Head of caudate nucleus (tissue), 42 donors: ENCODE measurements around the gene RAB3D.
"Not testable (repeated sequence)": the region's sequence is repeated elsewhere in the genome, so short reads cannot be mapped to it uniquely, and the experiment has no call there.

Experiments
- DNase-seq, 42 donors: peaks; one replicate each; pipeline versions ENCODE4 v3.0.0 to v3.0.0-alpha.2; 2020 to 2021; ENCODE audit warnings: mixed read lengths in 7 of 42
- intact Hi-C: fragments of 100-400 bp; cut with DNase I; formaldehyde crosslinking; loops from one replicate; pipeline ENCODE4 v1.15.0; 2022

Gene RAB3D

DNA sequence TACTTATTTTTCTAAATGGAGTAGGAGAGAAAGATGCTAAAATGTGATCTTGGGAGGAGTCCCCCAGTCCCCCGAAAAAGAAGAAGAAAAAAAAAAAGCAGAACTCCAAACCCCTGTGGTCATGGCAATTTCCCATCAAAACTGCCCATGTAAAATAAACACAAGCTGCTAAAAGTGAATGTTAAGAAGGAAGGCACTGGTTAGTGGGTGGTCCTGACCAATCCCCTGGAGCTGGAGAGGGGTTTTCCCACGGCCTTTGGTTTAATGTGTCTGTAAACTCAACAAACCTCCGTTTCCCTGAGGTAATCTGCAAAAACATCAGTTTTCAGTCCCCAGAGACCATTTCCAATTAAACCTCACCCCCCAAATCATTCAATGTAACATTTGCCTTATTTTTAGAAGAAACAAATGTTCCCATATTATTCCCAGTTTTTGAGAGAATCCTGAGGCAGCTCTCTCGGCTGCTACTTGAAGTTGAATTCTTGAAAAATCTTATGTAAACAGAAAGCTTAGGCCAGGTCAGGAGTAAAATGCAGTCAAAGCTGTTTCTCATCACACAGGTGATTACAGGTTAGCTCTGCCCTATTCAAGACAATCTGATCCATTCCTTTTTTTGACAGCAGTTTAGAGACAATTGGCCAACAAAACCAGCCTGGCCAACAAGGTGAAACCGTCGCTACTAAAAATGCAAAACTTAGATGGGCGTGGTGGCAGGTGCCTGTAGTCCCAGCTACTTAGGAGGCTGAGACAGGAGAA is 17.0 kb downstream of the RAB3D start:
- no peak for DNase-seq
- intact Hi-C loops: no loop called here

DNA sequence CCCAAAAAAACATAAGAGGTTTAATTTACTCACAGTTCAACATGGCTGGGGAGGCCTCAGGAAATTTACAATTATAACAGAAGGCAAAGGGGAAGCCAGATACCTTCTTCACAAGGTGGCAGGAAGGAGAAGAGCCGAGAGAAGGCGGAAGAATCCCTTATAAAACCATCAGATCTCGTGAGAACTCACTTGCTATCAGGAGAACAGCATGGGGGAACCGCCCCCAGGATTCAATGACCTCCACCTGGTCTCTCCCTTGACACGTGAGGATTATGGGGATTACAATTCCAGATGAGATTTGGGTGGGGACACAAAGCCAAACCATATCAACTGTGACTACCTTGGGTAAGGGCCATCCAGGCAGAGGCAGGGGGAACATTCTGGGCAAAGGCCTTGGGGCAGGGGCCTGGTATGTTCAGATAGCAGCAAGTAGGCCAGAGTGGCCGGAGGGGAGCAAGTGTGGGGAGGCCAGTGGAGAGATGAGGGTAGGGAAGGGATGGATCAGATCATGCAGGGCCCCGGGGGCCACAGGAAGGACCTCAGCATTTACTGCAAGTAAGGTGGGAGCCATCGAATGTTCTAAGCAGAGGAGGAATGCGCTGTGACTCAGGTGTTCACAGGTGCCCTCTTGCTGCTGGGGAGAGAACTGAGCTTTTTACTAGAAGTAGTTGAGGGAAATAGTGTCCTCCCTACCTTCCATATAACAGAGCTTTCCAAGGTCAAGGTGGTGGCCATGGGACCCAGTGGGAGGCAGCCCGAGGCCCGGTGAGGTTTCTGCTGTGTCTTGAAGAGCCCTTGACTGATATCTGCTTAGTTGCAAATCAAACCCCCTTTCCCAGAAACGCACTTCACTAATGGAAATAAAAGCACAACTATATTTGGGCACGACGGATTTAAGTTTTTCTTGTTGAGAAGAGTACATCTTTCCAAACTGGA is 18.0 kb downstream of the RAB3D start:
- intact Hi-C loops: no loop called here
- no peak for DNase-seq

DNA sequence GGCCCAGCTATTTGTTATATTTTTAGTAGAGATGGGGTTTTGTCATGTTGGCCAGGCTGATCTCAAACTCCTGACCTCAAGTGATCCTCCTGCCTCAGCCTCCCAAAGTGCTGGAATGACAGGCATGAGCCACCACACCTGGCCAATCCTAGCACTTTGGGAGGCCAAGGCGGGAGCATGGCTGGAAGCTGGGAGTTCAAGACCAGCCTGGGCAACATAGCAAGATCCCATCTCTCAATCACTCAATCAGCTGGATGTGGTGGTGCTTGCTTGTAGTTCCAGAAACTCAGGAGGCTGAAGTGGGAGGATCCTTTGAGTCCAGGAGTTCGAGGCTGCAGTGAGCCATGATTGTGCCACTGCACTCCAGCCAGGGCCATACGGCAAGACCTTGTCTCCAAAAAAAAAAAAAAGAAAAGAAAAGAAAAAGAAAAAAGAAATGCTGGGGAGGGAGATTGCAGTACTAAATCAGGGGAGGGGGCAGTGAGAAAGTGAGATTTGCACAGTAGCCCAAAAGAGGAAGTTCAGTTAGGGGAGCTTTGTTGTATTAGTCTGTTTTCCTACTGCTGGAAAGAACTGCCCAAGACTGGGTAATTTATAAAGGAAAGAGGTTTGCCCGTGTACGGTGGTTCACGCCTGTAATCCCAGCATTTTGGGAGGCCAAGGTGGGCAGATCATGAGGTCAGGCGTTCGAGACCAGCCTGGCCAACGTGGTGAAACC is 19.0 kb downstream of the RAB3D start:
- DNase-seq, intact Hi-C loops: not testable (repeated sequence)

DNA sequence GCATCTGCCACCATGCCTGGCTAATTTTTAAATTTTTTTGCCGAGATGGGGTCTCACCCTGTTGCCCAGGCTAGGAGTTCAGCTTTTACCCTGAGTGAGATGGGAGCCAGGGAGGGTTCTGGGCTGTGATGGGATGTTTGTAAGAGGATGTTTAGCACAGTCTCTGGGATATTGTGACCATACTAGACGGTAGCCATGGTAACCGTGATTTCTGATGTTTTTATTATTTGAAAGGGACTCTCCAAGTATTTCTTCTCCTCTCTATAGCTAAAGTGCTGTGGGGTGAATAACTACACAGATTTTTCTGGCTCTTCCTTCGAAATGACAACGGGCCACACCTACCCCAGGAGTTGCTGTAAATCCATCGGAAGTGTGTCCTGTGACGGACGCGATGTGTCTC is 33.1 kb downstream of the RAB3D start:
- no peak for DNase-seq
- intact Hi-C loops: no loop called here

DNA sequence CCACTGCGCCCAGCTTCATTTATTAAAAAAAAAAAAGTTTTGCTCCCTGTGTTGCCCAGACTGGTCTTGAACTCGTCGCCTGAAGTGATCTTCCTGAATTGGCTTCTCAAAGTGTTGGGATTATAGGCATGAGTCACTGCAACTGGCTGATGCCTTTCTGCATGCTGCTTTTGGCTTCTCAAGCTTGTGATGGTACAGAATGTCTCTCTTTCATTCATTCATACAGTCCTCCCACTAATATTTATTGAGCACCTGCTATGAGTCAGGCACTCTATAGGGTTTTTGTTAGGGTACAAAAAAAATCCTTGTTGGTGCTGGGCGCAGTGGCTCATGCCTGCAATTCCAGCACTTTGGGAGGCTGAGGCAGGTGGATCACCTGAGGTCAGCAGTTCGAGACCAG is 34.5 kb downstream of the RAB3D start:
- DNase-seq: peak in 11 of 42 donors; percentile 21 to 66 (median 38)

DNA sequence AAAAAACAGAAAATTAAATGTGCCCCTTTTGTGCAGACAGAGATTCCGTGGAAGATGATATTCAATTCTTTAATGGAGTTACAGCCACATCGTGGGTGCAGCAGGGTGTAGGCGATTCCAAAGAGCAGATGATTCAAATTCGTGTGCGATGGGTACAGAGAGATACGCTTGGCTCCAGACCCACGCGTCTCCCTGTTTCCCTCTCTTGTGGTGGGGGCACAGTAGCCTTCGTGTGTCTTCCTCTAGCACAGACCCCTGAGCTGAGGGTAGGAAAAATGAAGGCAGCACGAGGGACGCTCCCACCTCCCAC is 38.7 kb downstream of the RAB3D start:
- DNase-seq: peak in 39 of 42 donors; percentile 20 to 82 (median 55)
- intact Hi-C loops: no loop called here

More for the DNA sequence above, 34.5 kb downstream of the RAB3D start:
- intact Hi-C loops: no loop called here

DNA sequence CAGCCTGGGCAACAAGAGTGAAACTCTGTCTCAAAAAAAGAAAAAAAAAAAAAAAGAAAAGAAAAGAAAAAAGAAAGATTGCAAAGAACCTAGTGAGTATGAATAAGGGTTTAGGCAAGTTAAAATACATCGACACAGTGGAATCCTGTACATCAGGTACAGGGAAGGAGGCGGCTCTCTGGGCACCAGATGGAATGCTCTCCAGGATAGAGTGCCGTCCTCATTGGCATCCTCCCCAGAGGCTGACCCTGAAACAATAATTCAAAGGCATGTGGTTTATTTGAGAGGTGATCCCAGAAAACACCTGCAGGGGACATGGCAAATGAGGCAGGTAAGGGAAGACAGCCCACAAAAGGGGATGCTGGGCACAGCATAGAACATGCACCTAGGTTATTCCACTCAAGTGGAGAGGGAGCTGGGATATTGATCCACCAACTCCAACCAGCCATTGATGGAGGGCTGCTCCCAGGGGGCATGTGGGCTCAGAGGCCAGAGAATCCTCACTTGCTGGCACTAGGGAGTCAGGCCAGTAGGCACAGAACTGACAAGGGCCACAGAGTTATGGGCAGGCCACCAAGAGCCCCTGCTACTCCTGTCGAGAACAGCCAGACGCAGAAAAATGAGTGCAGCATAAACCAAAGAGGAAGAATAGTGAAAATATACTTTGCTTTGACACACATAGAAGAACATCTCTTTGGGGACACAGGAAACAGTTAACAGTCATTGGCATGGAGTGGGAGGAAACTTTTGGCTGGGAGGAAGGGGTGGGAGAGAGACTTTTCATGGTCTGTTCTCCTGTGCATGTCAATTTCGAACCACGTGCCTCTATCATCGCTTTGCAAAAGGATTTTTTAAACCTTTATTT is 39.3 kb downstream of the RAB3D start:
- intact Hi-C loops: loop anchor here (10.0 kb wide), 2 partner anchors 45 to 185 kb away; partner anchors contain the start of genes CCDC159, ELAVL3 and TMEM205
- DNase-seq: peak in 6 of 42 donors; percentile 22 to 71 (median 33)

DNA sequence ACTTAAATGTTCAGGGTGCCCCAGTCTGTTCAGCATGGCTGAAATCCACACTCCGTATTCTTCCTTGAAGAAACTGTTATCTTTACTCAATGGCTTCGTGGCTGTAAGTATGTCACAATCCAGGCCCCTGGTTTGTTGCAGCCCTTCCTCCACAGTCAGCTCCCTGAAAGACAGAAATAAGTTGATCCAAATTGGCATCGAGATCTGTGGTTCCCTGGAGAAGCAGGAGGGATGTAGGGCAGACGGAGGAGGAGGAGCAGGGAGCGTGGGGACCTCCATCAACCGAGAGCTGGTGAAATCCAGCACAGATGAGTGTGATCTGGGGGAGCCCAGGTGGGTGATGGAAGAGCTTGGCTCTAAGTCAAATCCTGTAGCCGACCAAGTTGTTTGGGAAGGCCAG is 43.2 kb downstream of the RAB3D start:
- DNase-seq: peak in 31 of 42 donors; percentile 17 to 79 (median 38)
- intact Hi-C loops: loop anchor here (10.0 kb wide), 2 partner anchors 49 to 189 kb away; partner anchors contain the start of genes CCDC159, ELAVL3 and TMEM205

DNA sequence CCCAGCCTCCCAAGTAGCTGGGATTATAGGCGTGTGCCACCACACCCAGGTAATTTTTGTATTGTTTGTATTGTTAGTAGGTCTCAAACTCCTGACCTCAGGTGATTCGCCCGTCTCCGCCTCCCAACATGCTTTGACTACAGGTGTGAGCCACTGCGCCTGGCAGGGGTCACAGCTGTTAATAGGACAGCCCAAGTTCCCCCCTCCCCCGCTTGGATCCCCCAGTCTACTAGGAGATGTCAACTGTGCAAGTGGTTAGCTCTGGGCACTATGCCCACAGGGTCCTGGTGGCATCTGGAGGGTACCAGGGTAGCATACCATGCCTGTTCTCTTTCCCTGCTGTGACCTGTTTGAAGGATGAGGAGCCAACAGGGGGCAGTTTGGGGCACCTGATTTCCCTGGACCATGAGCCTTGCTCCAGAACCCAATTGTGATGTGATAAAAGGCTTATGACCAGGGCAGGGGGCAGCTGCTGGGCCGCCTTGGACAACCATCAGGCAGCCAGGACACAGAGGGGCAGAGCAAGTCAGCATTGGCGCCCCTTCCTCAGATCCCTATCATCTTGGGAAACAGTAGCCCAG is 43.7 kb downstream of the RAB3D start, which contains the start of gene TSPAN16:
TSPAN16 (plus strand) TSS at position 496 of the 581 bp plus-strand sequence. CDS start 138 bp downstream, outside the sequence.
- DNase-seq: no peak
- intact Hi-C loops: loop anchor here (10.0 kb wide), 2 partner anchors 49 to 189 kb away; partner anchors contain the start of genes CCDC159, ELAVL3 and TMEM205

DNA sequence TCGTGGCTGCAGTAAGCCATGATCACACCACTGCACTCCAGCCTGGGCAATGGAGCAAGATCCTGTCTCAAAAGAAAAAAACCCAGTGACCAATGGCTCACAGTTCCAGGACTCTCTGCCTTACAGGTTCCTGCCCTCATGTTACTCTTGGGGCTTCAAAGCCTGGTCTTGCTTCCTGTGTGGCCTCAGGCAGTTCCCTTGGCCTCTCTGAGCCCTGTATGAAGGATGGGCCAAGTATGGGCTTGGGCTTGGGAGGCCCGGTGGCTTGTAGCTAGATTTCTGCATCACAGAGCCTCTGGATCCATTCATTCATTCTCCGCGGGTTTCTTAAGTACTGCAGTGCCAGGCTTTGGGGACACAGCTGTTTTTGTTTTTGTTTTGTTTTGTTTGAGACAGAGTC is 44.3 kb downstream of the RAB3D start:
- DNase-seq: no peak
- intact Hi-C loops: loop anchor here (10.0 kb wide), 2 partner anchors 50 to 190 kb away; partner anchors contain the start of genes CCDC159, ELAVL3 and TMEM205

DNA sequence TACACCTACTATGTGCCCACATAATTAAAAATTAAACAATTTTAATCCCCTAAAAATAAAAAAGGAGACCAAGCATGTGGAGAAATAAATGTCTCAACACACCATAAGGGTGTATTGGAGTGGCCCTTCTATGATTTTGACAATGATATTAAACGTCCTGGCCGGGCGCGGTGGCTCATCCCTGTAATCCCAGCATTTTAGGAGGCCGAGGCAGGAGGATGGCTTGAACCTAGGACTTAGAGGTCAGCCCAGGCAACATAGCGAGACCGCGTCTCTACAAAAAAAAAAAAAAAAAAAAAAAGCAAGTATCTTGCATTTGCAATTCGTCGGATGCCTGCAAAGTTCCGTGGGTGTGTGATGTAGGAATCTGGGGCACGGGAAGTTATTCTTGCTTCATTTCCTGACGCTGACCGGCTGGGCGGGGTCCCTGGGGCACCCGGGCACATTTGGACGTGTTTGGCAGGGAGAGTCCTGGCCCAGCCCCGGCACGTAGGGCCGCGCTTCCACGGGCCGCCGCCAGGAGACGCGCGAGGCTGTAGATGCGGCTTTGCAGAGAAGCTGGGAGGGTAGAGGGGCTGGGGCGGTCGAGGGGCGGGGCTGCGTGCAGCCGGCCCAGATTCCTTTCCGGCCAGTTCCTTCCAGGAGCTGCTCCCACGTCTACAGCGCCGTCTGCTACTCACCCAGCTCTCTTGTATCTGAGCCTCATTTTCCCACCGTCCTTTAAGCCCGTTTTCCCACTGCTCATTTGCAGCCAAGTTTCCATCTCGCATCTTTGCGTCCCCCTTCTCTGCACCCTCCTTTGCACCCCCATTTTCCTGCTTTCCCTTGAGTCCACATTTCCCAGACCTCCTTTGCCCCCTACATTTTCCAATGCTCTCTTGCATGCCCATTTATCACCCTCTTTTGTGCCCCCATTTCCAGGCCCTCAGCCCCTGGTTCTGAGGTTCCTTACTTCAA is 45.7 kb downstream of the RAB3D start:
- DNase-seq: peak; percentile 78 to 96 (median 92)
- intact Hi-C loops: loop anchor here (5.0 to 10.0 kb wide), 3 partner anchors 51 to 191 kb away; partner anchors contain the start of genes CCDC159, ELAVL3 and TMEM205

DNA sequence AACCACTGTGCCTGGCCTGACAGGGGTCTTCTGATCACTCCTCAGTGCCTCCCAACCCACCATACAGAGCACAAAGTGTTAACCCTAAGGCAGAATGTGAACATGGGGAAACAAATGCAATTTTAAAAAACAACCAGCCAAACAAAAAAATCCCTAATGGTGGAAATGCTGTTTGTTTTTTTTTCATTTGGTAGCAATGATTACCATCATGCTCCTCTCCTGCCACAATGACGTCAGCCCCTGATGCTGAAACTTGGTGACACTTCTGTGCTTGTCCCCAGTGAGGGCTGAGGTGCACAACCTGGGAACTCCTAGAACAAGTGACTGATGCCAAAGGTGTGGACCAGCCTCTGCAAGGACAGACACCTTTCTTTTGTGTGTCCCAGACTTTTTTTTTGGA is 47.5 kb downstream of the RAB3D start:
- intact Hi-C loops: loop anchor here (5.0 to 10.0 kb wide), 3 partner anchors 53 to 193 kb away; partner anchors contain the start of genes CCDC159, ELAVL3 and TMEM205
- no peak for DNase-seq

DNA sequence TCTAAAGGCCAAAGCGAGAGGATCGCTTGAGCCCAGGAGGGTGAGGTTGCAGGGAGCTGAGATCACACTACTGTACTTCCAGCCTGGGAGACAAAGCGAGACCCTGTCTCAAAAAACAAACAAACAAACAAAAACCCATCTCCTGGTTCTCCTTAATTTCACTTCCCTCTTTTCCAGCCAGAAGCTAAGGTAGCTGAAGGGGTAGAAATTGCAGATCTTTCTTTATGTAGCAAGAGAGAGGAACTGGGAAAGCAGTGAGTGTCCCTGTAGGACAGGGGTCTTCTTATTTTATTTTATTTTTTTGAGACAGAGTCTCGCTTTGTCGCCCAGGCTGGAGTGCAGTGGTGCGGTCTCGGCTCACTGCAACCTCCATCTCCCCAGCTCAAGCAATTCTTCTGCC is 48.0 kb downstream of the RAB3D start:
- intact Hi-C loops: loop anchor here (5.0 to 10.0 kb wide), 3 partner anchors 53 to 193 kb away; partner anchors contain the start of genes CCDC159, ELAVL3 and TMEM205
- no peak for DNase-seq

DNA sequence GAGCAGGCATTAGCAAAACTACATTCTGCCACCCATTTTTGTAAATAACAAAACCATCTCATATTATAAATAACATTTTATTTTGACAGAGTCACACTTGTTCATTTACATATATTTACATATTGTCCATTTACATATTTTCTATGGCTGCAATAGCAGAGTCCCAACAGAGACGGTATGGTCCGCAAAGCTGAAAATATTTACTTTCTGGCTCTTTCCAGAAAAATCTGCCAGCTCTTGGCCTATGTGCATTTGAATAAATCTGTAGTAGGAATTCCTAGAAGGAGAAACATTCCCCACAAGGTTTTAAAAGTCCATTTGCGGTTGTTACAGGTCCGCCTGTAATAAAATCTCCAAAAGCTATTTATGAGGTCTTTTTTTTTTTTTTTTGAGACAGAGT is 49.2 kb downstream of the RAB3D start:
- DNase-seq: no peak
- intact Hi-C loops: loop anchor here (5.0 to 10.0 kb wide), 3 partner anchors 55 to 195 kb away; partner anchors contain the start of genes CCDC159, ELAVL3 and TMEM205

DNA sequence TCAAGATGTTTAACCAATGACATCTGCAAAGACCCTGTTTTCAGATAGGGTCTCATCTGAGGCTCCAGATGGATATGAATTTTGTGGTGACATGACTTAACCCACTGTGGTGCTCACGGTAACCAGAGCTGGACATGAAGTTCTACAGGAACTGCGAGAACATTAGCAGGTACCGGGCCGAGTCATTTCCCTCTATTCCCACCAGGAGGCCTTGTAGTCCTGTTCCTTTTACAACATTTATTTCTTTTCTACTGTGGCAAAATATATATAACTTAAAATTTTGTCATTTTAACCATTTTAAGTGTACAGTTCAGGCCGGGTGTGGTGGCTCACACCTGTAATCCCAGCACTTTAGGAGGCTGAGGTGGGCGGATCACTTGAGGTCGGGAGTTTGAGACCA is 51.1 kb downstream of the RAB3D start:
- DNase-seq: no peak
- intact Hi-C loops: no loop called here

DNA sequence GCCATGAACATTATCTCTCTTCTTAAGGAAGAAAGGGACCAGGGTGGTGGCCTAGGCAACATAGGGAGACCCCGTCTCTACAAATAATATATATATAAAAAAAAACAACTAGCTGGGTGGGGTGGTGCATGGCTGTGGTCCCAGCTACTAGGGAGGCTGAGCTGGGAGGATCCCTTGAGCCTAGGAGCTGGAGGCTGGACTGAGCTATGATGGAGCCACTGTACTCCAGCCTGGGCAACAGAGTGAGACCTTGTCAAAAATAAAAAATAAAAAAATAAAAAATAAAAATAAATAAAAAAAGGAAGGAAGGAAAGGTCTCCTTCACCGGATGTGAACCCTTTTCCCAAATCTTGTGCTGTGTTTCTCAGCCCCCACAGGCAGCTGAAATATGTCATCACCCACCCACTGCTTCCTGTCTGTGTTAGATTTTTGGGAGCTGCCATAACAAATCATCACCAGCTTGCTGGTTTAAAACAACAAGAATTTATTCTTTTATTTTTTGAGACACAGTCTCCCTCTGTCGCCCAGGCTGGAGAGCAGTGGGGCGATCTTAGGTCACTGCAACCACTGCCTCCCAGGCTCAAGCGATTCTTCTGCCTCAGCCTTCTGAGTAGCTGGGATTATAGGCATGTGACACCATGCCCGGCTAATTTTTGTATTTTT is 53.0 kb downstream of the RAB3D start:
- intact Hi-C loops: no loop called here
- DNase-seq: peak in 1 of 42 donors; percentile 6
